ENCODE measurements around the gene PIGO. TPM values are rescaled to one million over a fixed set of nuclear protein-coding genes. Genes with fewer than 3 reads are reported as not detected.

The PIGO gene
- total and polyA plus RNA-seq, 9 of the 15 experiments (the other 6 are each of a cell fraction or from before 2014, with no cell fraction given), result 5.4 to 13.7 (median 9.7) TPM

DNA sequence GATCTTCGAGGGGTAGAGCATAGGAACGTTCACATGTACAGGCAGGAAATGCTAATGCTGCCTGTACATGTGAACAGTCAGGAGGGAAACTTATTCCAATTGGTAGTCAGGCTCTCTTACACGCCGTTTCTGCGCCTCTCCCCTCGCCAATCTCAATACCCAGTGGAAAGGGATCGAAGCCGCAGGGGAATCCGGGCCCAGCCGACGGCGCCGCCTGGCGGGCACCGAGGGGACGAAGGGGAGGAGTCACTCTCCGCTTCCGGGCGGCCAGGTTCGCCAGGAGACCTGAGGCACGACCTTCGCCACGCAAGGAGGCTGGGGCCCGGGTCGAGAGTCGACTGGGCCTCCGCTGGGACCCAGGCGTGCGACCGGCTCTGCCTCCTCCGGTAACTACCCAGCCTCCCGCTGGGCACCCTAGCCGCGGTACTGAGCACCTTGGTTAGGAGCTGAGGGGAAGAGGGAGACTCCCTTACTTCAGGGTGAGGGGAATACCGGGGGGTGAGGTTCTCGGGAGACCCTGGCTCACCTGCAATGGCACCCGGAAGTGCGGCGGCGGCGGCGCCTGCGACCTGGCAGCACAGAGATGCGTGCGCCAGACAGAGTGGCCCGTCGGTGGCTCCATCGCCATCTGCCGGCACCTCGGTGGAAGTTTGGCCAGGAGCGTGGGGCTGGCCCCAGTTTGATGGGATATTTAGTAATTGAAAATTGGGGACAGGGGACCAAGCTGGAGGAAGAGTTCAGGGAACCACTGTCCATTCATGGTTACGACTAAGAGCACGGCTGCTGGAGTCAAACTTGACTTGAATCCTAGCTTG, at the start of gene PIGO (continued):
- TF ChIP-seq, protein P1, sequence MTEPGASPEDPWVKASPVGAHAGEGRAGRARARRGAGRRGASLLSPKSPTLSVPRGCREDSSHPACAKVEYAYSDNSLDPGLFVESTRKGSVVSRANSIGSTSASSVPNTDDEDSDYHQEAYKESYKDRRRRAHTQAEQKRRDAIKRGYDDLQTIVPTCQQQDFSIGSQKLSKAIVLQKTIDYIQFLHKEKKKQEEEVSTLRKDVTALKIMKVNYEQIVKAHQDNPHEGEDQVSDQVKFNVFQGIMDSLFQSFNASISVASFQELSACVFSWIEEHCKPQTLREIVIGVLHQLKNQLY (CRISPR knock-in tag; conservative IDR thresholded peaks at IDR 0.05), result no peak
- TF ChIP-seq ZKSCAN3 (CRISPR knock-in tag; IDR thresholded peaks at IDR 0.05) (no peak), CBX8 (IDR thresholded peaks at IDR 0.05; ENCODE audit: borderline replicate concordance, extremely low read depth, low read depth, low read length, poor library complexity, severe bottlenecking) (no peak), ZNF41 (CRISPR knock-in tag; conservative IDR thresholded peaks at IDR 0.05) (no peak), ZNF274 (IDR thresholded peaks at IDR 0.05; ENCODE audit: borderline replicate concordance, low read depth, low read length) (no peak), ZNF134 (CRISPR knock-in tag; conservative IDR thresholded peaks at IDR 0.05) (no peak), GATAD2A (IDR thresholded peaks at IDR 0.05) (0 out of 2 replicates have a peak, but pooled peaks have one; percentile 40), SP2 (IDR thresholded peaks at IDR 0.05; ENCODE audit: extremely low read depth, low read depth, low read length, poor library complexity, severe bottlenecking) (peak; percentile 86), CBX2 (IDR thresholded peaks at IDR 0.05; ENCODE audit: insufficient read depth, low read length, poor library complexity, severe bottlenecking) (no peak), JUNB (CRISPR knock-in tag; conservative IDR thresholded peaks at IDR 0.05) (no peak), MTA1 (IDR thresholded peaks at IDR 0.05; ENCODE audit: borderline replicate concordance) (peak; percentile 55; the same call in 1 of the 2 replicates), PHF8 (IDR thresholded peaks at IDR 0.05; ENCODE audit: borderline replicate concordance, low read length) (peak; percentile 93), MAX (CRISPR knock-in tag; IDR thresholded peaks at IDR 0.05) (peak; percentile 55), ZNF316 (IDR thresholded peaks at IDR 0.05) (no peak), SMAD1 (IDR thresholded peaks at IDR 0.05; ENCODE audit: low read depth, low read length, partially characterized antibody) (no peak), BACH1 (tag; IDR thresholded peaks at IDR 0.05) (no peak), ZC3H4 (CRISPR knock-in tag; IDR thresholded peaks at IDR 0.05; ENCODE audit: borderline replicate concordance) (0 out of 2 replicates have a peak, but pooled peaks have one; percentile 37), ZNF324 (CRISPR knock-in tag; IDR thresholded peaks at IDR 0.05) (no peak), GMEB1 (CRISPR knock-in tag; IDR thresholded peaks at IDR 0.05) (peak; percentile 71), POLR2AphosphoS5 (IDR thresholded peaks at IDR 0.05; ENCODE audit: control insufficient read depth, insufficient read depth, low read depth, low read length) (0 out of 2 replicates have a peak, but pooled peaks have one; percentile 55), HNRNPLL (IDR thresholded peaks at IDR 0.05; ENCODE audit: low read depth, low read length, poor library complexity, severe bottlenecking) (no peak)
- TF ChIP-seq, protein P2, sequence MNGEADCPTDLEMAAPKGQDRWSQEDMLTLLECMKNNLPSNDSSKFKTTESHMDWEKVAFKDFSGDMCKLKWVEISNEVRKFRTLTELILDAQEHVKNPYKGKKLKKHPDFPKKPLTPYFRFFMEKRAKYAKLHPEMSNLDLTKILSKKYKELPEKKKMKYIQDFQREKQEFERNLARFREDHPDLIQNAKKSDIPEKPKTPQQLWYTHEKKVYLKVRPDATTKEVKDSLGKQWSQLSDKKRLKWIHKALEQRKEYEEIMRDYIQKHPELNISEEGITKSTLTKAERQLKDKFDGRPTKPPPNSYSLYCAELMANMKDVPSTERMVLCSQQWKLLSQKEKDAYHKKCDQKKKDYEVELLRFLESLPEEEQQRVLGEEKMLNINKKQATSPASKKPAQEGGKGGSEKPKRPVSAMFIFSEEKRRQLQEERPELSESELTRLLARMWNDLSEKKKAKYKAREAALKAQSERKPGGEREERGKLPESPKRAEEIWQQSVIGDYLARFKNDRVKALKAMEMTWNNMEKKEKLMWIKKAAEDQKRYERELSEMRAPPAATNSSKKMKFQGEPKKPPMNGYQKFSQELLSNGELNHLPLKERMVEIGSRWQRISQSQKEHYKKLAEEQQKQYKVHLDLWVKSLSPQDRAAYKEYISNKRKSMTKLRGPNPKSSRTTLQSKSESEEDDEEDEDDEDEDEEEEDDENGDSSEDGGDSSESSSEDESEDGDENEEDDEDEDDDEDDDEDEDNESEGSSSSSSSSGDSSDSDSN (IDR thresholded peaks at IDR 0.05; ENCODE audit: borderline replicate concordance in 1 of 2, low read depth in 2 of 2, low read length in 2 of 2), result no peak

All from K562 (cell line).